ENCODE results near the gene KLHL42.

GRCh38 chr12:27766587-27766986 lies 13.4 kb upstream of the KLHL42 start:
- TF ChIP-seq CTCF (IDR thresholded peaks at IDR 0.05) (no peak), POLR2A (IDR thresholded peaks at IDR 0.05) (no peak), POLR2AphosphoS5 (IDR thresholded peaks at IDR 0.05) (no peak)

Measured in upper lobe of left lung (tissue), 4 donors.